ENCODE data around the gene APPBP2. TPM values are rescaled to one million over a fixed set of nuclear protein-coding genes. Genes with fewer than 3 reads are reported as not detected.
"Not testable (repeated sequence)": the region's sequence is repeated elsewhere in the genome, so short reads cannot be mapped to it uniquely, and the experiment has no call there.

APPBP2 gene
- total RNA-seq, 2 donors from 2014 or later: 21.5 to 33.1 TPM

- Histone ChIP-seq H3K27me3 (replicated peaks; ENCODE audit: insufficient read depth) (no peaks in the 10 kb centered on the region), H3K27ac (no peak overlapping the region), H3K36me3 (peaks cover 24% of the 10 kb centered on the region), H3K4me3 (no peak overlapping the region), H3K9me3 (no peaks in the 10 kb centered on the region), H3K4me1 (ENCODE audit: control insufficient read depth in 1 of 2, low read depth in 2 of 2) (no peaks in the 10 kb centered on the region)
- DNase-seq (ENCODE audit: low spot score) (no peak), ATAC-seq (ENCODE audit: insufficient number of reproducible peaks, low FRiP score, low read depth) (no peak)
- TF ChIP-seq CTCF (IDR thresholded peaks at IDR 0.05): no peak
Observed at GRCh38 chr17:60495260-60495659, 30.8 kb downstream of the APPBP2 start.

- Histone ChIP-seq H3K4me1 (ENCODE audit: control insufficient read depth in 1 of 2, low read depth in 2 of 2) (no peaks in the 10 kb centered on the region), H3K36me3 (peaks cover 25% of the 10 kb centered on the region), H3K27me3 (replicated peaks; ENCODE audit: insufficient read depth) (no peaks in the 10 kb centered on the region), H3K27ac (no peak overlapping the region), H3K4me3 (no peak overlapping the region), H3K9me3 (no peaks in the 10 kb centered on the region)
- DNase-seq (ENCODE audit: low spot score) (no peak), ATAC-seq (ENCODE audit: insufficient number of reproducible peaks, low FRiP score, low read depth) (no peak)
- no peak for TF ChIP-seq CTCF (IDR thresholded peaks at IDR 0.05)
Observed at GRCh38 chr17:60493847-60494321, 32.2 kb downstream of the APPBP2 start.

- no peak overlapping the region for H3K4me3 ChIP-seq
- no peaks in the 10 kb centered on the region for H3K27me3 ChIP-seq (replicated peaks; ENCODE audit: insufficient read depth)
- no peak overlapping the region for H3K27ac ChIP-seq
- no peaks in the 10 kb centered on the region for H3K4me1 ChIP-seq (ENCODE audit: control insufficient read depth in 1 of 2, low read depth in 2 of 2)
- no peak for TF ChIP-seq CTCF (IDR thresholded peaks at IDR 0.05)
- no peaks in the 10 kb centered on the region for H3K9me3 ChIP-seq
- ATAC-seq (ENCODE audit: insufficient number of reproducible peaks, low FRiP score, low read depth) (no peak), DNase-seq (ENCODE audit: low spot score) (no peak)
- H3K36me3 ChIP-seq: peaks cover 37% of the 10 kb centered on the region
Observed at GRCh38 chr17:60491771-60492170, 34.3 kb downstream of the APPBP2 start.

GRCh38 chr17:60490594-60490993 lies 35.4 kb downstream of the APPBP2 start:
- ATAC-seq (ENCODE audit: insufficient number of reproducible peaks, low FRiP score, low read depth): not testable (repeated sequence)

GRCh38 chr17:60481604-60482003 lies 44.4 kb downstream of the APPBP2 start:
- TF ChIP-seq CTCF (IDR thresholded peaks at IDR 0.05): no peak
- H3K9me3 ChIP-seq: no peaks in the 10 kb centered on the region
- ATAC-seq (ENCODE audit: insufficient number of reproducible peaks, low FRiP score, low read depth): no peak
- no peak overlapping the region for H3K27ac ChIP-seq
- H3K27me3 ChIP-seq (replicated peaks; ENCODE audit: insufficient read depth): no peaks in the 10 kb centered on the region
- no peaks in the 10 kb centered on the region for H3K4me1 ChIP-seq (ENCODE audit: control insufficient read depth in 1 of 2, low read depth in 2 of 2)
- H3K4me3 ChIP-seq: no peak overlapping the region
- H3K36me3 ChIP-seq: no peaks in the 10 kb centered on the region
- no peak for DNase-seq (ENCODE audit: low spot score)

More at GRCh38 chr17:60490594-60490993, 35.4 kb downstream of the APPBP2 start:
- not testable (repeated sequence) for DNase-seq (ENCODE audit: low spot score); H3K4me1 ChIP-seq (ENCODE audit: control insufficient read depth in 1 of 2, low read depth in 2 of 2); H3K27ac ChIP-seq; H3K4me3 ChIP-seq; H3K27me3 ChIP-seq (replicated peaks; ENCODE audit: insufficient read depth); H3K9me3 ChIP-seq
- H3K36me3 ChIP-seq: peaks cover 37% of the 10 kb centered on the region

GRCh38 chr17:60473788-60474187 lies 52.3 kb downstream of the APPBP2 start:
- DNase-seq (ENCODE audit: low spot score) (no peak), ATAC-seq (ENCODE audit: insufficient number of reproducible peaks, low FRiP score, low read depth) (no peak)
- Histone ChIP-seq H3K27me3 (replicated peaks; ENCODE audit: insufficient read depth) (no peaks in the 10 kb centered on the region), H3K36me3 (no peaks in the 10 kb centered on the region), H3K4me1 (ENCODE audit: control insufficient read depth in 1 of 2, low read depth in 2 of 2) (peaks cover 22 to 26% of the 10 kb centered on the region in 2 donors), H3K9me3 (no peaks in the 10 kb centered on the region), H3K27ac (no peak overlapping the region), H3K4me3 (no peak overlapping the region)
- no peak for TF ChIP-seq CTCF (IDR thresholded peaks at IDR 0.05)

Measured in thoracic aorta (tissue), 2 donors.